Hindlimb muscle (tissue), 1 donor: Measurements from ENCODE around the gene DCPS. TPM values are rescaled to one million over a fixed set of nuclear protein-coding genes. Genes with fewer than 3 reads are reported as not detected.
A peak's percentile ranks its signal among the peaks of the same experiment; 100 is the strongest.

Experiments used
- DNase-seq: peaks from one replicate; pipeline ENCODE4 v3.0.0-alpha.2; 2013
- polyA plus RNA-seq: library from polyadenylated mRNA; unstranded; fragments of 120-200 nt; gene quantifications from one replicate; pipeline ENCODE4 v1.2.1, GENCODE V29; 2013; ENCODE audit not compliant: insufficient read length

DCPS gene
- polyA plus RNA-seq, 1 donor: 21.6 TPM

DNA sequence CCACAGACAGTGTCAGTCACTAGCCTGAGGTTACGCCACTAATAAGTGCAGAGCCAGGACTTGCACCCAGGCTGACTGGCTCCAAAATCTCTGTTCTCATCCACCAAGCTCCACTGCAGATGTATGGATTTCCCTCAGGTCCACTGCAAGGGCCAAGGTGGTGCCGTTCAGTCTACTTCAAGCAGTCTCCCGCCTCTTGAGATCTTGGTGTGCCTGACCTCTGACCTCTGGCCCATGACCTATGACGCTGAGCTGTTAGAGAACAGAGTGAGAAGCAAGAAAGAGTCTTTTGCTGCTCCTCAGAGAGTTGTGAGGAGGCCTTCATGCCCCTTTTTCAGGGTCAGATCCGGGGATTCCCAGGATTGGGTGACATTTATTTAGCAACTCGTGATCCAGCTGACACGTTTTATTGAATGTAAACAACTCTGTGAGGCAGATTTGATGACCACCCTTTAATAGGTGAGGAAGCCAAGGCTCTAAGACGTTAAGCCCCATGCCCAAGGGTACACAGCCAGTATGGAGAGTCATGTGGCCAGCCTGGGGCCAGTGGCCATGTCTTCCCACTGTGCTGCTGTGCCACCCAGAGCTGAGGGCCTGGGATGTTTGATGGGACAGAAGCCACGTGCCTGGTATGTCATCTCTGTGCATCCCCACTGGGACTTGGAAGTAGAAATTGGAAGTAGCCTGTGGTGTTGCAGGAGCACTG lies 25.2 kb downstream of the DCPS start:
- no peak for DNase-seq

GRCh38 chr11:126329644-126330211 lies 25.9 kb downstream of the DCPS start:
- DNase-seq: no peak

- no peak for DNase-seq
These were observed 27.4 kb downstream of the DCPS start for GRCh38 chr11:126331286-126331685.

- peak; percentile 47 for DNase-seq
These were observed 28.4 kb downstream of the DCPS start for GRCh38 chr11:126332221-126332711.

DNA sequence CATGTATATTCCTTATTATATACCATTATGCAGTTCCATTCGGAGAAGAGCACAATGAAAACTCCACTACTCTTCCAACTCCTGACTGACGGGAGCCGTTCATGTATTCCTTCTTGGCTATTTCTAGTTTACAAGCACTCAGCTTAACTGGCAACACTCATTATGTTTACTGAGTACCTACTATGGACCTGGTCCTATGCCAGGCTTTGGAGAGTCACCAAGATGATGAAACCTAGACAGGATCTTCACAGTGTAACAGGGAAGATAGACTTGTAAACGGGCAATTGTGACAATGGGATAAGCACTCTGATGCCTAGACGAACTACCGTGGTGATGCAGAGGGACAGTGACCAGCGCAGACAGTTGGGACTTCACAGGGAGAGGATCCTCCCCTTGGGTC lies 29.3 kb downstream of the DCPS start:
- DNase-seq: no peak

GRCh38 chr11:126334659-126335462 lies 31.0 kb downstream of the DCPS start:
- no peak for DNase-seq

DNA sequence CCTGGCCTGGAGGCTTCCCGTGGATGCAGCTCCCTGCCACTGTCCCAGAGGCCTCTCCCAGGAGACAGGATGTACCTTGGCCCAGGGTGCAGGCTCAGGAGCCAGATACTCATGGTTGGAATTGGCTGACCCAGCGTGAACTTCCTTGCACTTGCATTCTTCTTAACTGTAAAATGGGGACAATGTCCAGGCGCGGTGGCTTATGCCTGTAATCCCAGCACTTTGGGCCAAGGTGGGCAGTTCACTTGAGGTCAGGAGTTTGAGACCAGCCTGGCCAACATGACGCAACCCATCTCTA lies 31.6 kb downstream of the DCPS start:
- DNase-seq: no peak

- DNase-seq: no peak
These were observed 32.3 kb downstream of the DCPS start for GRCh38 chr11:126336138-126336541.

DNA sequence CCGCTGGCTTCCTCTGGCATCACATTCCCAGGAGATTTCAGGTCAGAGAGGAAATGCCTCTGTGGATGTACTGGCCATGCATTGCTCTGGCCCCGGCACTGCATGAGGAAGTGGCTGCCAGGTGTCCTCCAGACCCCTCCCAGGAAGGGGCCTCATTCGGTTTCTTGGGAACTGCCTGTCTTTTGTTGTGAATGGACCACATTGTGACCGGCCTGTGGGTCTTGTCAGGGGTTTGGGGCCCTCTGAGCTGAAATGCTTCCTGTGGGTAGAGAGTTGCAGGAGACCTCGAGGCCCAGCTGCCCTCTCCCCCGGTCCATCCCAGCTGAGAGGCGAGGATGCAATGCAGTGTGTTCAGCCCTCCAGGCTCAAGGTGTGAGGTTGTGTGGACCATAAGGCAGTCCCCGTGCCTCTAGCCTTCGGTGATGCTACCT lies 32.8 kb downstream of the DCPS start:
- DNase-seq: no peak

- no peak for DNase-seq
These were observed 33.2 kb downstream of the DCPS start for GRCh38 chr11:126337126-126337473.

DNA sequence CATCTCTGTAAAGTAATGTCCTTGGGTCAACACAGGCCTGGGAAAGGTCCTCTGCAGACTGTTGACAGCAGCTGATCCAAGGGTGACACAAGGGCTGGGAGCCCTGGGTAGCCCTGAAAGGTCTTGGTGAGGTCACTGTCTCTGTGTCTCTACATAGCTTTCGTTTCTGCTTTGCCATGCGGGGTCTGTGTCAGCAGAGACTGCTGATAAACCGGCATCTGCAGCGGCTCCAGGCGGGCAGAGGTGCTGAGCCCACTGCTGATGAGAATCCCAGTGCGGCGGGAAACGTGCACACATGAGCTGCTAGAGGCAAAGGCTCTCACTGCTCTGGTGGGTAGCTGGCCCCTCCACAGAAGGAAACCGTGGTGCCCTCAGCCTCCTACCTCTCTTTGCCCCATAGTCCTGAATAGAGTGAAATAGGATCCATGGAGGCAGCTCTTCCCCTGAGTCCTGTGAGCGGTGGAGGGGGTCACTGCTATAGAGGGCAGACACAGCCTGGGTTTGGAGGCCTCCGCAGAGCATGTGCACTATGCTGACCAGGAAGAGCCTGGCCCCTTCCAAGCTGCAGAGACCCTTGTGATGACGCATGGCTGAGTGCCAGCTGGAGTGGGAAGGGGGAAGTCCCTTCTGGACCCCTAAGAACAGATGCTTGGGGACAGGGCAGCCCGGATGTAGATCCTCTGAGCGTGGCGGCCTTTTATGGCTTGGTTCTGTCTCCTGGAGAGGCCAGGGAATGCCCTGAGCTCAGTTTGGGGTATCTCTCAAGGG lies 33.8 kb downstream of the DCPS start:
- DNase-seq: no peak

GRCh38 chr11:126338346-126339055 lies 34.6 kb downstream of the DCPS start:
- no peak for DNase-seq

DNA sequence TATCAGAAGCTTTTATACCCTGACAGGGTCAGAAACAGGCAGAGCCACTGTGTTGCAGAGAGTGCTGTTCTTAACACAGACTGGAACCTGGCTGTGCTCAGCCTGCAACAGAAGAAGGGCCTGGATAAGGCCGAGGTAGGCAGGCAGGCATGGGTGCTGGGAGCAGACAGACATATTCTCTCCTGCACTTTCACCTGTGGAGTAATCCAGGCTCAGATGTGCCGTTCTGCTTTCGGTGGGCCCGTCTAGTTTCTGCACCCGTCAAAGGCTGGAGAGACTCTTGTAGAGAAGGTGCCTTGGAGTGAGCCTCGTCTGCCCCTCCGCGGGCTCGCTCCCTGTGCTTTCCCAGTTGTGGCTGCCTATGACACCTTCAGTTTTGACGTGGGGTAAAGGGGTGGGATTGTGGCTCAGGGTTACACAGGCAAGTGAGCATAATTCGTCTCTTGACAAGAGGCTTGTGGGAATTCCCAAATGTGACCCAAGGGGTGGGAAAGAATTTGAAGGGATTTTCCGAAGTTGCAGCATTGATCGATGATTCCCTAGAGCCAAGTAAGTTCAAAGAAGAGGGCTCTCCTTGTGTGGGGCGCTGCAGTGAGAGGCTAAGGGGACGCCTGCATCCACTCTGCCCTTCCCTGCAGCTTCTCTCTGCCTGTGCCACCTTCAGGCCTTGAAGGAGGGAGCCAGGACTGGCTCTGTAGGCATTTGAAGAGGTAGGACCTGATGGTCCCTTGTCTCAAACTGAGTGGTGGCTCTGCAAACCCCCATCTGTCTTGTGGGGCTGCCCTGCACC lies 35.4 kb downstream of the DCPS start:
- no peak for DNase-seq

DNA sequence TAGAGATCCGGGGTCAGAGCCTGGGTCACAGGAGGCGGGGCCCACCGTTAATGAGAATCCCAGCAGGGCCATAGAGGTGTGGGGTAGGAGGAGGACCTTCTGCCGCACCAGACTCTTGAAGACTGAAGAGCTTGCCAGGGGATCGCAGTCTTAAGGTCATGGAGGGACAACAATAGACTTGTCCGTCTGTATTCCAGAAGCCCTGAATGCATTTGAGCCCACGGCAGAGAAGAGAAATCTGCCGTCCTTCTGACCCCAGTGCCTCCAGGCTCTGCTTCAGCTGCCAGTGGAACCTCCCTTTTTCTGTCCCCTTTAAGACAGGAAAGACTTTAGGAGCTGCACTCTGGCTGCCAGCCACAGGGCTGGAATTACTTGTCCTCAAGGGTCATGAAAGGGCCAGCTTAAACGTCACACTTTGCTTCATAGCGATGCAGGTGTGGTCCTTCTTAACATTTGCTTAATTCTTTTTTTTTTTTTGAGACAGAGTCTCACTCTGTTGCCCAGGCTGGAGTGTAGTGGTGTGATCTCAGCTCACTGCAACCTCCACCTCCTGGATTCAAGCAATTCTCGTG lies 36.1 kb downstream of the DCPS start:
- no peak for DNase-seq

GRCh38 chr11:126340960-126341606 lies 37.2 kb downstream of the DCPS start:
- no peak for DNase-seq

DNA sequence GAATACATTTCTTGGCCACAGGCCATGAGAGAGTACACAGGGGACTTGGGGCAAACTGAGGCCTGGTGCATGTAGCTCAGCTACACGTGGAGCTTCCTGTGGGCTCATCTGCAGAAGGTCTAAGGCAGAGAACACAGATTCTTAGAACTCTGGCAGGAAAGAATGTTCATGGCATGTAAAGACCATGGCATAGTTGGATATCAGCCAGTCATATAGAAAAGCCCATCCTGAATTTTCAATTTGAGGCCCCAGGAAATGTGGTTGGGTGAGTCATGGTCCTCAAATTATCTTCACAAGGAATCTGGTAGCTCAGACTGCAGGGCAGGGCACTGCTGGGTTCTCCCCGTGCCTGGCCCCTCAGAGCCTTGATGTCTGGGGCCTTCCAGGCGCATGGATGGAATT lies 37.9 kb downstream of the DCPS start:
- no peak for DNase-seq

- no peak for DNase-seq
These were observed 39.2 kb downstream of the DCPS start for GRCh38 chr11:126343051-126343450.

DNA sequence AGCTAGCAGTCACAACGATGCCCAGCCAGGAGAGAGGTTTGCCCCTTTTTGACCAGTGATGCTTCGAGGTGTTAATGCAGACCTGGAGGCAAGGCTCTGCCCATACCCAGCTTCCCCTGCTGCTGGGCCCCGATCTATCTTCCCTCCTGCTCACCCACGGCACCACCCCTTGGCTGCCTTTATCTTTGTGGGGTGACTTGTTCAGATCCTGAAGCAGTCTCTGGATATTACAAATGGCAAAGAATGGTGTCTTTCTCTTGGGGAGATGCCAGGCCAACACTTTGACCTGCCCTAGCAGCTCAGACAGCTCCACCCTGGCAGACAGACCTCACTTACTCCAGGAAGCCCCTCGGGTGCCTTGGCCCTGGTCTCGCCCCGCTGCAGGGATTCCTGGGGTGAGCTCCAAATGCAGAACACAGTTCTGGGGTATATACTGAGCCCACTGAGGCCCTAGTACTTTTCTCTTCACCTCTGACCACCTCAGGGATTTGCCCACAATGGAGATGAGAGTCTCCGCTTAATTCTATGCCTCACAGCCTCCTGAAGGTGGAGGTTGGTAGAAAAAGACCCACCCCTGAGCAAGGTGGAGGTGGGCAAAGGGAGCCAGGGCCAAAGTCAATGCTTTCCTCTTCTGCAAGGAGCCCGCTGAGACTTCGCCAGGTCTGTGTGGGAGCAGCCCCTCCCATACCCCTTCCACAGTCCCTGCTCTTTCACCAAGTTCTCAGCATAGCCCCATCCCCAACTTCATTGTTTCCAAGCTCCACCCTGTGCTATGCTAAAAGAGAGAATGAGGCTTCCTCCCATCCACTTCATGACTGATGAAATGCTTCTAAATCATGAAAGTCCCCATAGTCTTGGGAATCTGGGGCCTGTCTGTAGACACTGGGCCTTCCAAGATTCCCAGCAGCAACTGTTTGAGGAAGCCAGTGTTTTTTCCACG lies 40.6 kb downstream of the DCPS start:
- DNase-seq: no peak

GRCh38 chr11:126345283-126345682 lies 41.4 kb downstream of the DCPS start:
- DNase-seq: no peak
